H1 (cell line): ENCODE data around the gene RNF5. TPM values are rescaled to one million over a fixed set of nuclear protein-coding genes. Genes with fewer than 3 reads are reported as not detected.

ENCODE experiments used
- CTCF ChIA-PET: fragments of 300-600 bp; sonication (Branson Sonifier 250); formaldehyde crosslinking; loops from one replicate; lab custom pipeline; 2021; ENCODE audit not compliant: partially characterized antibody; lab: Charles Lee
- POLR2A ChIA-PET: fragments of 300-600 bp; sonication (Branson Sonifier 250); formaldehyde crosslinking; loops from one replicate; lab custom pipeline; 2021; ENCODE audit warnings: inconsistent platforms; ENCODE audit not compliant: partially characterized antibody; lab: Charles Lee
- DNase-seq, 2 experiments: peaks; one replicate each; pipeline versions ENCODE4 v3.0.0 to v3.0.0-alpha.2; 2010 to 2022; ENCODE audit warnings: low spot score in 2 of 2, low read depth in 1 of 2, mixed read lengths in 1 of 2
- FAIRE-seq: peaks from 2 replicates; lab custom pipeline; 2011; peaks lifted over from hg19 to GRCh38; lab: Jason Lieb, UNC
- H2AFZ ChIP-seq: 2 replicates; pipeline ENCODE4 v1.8.1; 2012; ENCODE audit warnings: low read length, inconsistent platforms
- H2AK5ac ChIP-seq: 2 replicates; pipeline ENCODE4 v1.6.1; 2013; ENCODE audit warnings: low read depth, low read length
- H2BK120ac ChIP-seq: replicated peaks from 2 replicates; pipeline ENCODE3; 2013; ENCODE audit warnings: low read depth, low read length, inconsistent platforms
- H2BK12ac ChIP-seq: 2 replicates; pipeline ENCODE4 v1.6.1; 2013; ENCODE audit warnings: low read depth, low read length
- H2BK15ac ChIP-seq: 2 replicates; pipeline ENCODE4 v1.6.1; 2013; ENCODE audit warnings: low read length
- H2BK20ac ChIP-seq: 2 replicates; pipeline ENCODE4 v1.6.1; 2013; ENCODE audit warnings: low read length
- H2BK5ac ChIP-seq: 2 replicates; pipeline ENCODE4 v1.6.1; 2013; ENCODE audit warnings: low read depth, low read length
- H3K14ac ChIP-seq: 2 replicates; pipeline ENCODE4 v1.6.1; 2013; ENCODE audit warnings: inconsistent platforms; ENCODE audit not compliant: insufficient read length
- H3K18ac ChIP-seq: 2 replicates; pipeline ENCODE4 v1.6.1; 2013; ENCODE audit warnings: low read length; ENCODE audit errors: extremely low read depth
- H3K23ac ChIP-seq: 2 replicates; pipeline ENCODE4 v1.6.1; 2013; ENCODE audit warnings: inconsistent platforms; ENCODE audit not compliant: insufficient read length
- H3K23me2 ChIP-seq: 2 replicates; pipeline ENCODE4 v1.6.1; 2013; ENCODE audit warnings: low read depth, low read length
- H3K27ac ChIP-seq: 2 replicates; pipeline ENCODE4 v1.6.1; 2011; ENCODE audit warnings: low read depth, low read length, inconsistent platforms
- H3K27me3 ChIP-seq, 4 experiments: replicated peaks in 1 of 4; 1 replicate in 1 of 4; 2 replicates in 3 of 4; pipeline versions ENCODE4 v1.6.1 to v1.8.1; 2011 to 2013; ENCODE audit warnings: low read length in 3 of 4, mild to moderate bottlenecking in 3 of 4, inconsistent platforms in 2 of 4, mixed read lengths in 2 of 4, moderate library complexity in 1 of 4; ENCODE audit not compliant: control insufficient read depth in 3 of 4, insufficient read depth in 3 of 4; ENCODE audit errors: extremely low read depth in 1 of 4
- H3K36me3 ChIP-seq, 4 experiments: 2 replicates each; pipeline versions ENCODE4 v1.6.1 to v1.8.1; 2011 to 2013; ENCODE audit warnings: mild to moderate bottlenecking in 4 of 4, low read length in 3 of 4, moderate library complexity in 2 of 4, control low read depth in 1 of 4, inconsistent platforms in 1 of 4; ENCODE audit not compliant: insufficient read depth in 4 of 4, control insufficient read depth in 2 of 4
- H3K4ac ChIP-seq: replicated peaks from 2 replicates; pipeline ENCODE3; 2013; ENCODE audit warnings: low read length, low read depth, mixed read lengths, inconsistent platforms; ENCODE audit not compliant: insufficient read length
- H3K4me1 ChIP-seq, 4 experiments: replicated peaks in 1 of 4; 1 replicate in 1 of 4; 2 replicates in 3 of 4; pipeline versions ENCODE4 v1.6.1 to v1.8.1; 2011 to 2013; ENCODE audit warnings: low read length in 3 of 4, inconsistent platforms in 2 of 4, mixed read lengths in 1 of 4; ENCODE audit not compliant: insufficient read depth in 4 of 4, control insufficient read depth in 3 of 4
- H3K4me2 ChIP-seq, 2 experiments: 2 replicates each; pipeline versions ENCODE4 v1.6.1 to v1.8.1; 2011 to 2013; ENCODE audit warnings: low read depth in 2 of 2, low read length in 2 of 2, control low read depth in 1 of 2, inconsistent platforms in 1 of 2, mild to moderate bottlenecking in 1 of 2; ENCODE audit not compliant: insufficient read depth in 1 of 2
- H3K4me3 ChIP-seq, 4 experiments: fragments of 200-600, 300-600 bp in 1 of 4; sonication (generic), shearing (Covaris generic), sonication (Bioruptor Twin) in 1 of 4; 2 replicates each; pipeline versions ENCODE4 v1.5.1 to v1.8.1; 2011 to 2016; ENCODE audit warnings: low read length in 4 of 4, low read depth in 3 of 4, control low read depth in 2 of 4, inconsistent platforms in 2 of 4, mild to moderate bottlenecking in 2 of 4, mixed read lengths in 1 of 4, moderate library complexity in 1 of 4; ENCODE audit not compliant: insufficient read depth in 2 of 4; ENCODE audit errors: extremely low read depth in 1 of 4
- H3K56ac ChIP-seq: replicated peaks from 2 replicates; pipeline ENCODE3; 2013; ENCODE audit warnings: low read depth, mild to moderate bottlenecking, mixed read lengths, low read length, inconsistent platforms; ENCODE audit not compliant: insufficient read length
- H3K79me1 ChIP-seq: 2 replicates; pipeline ENCODE4 v1.6.1; 2013; ENCODE audit warnings: low read depth, low read length, control low read depth
- H3K79me2 ChIP-seq, 2 experiments: 2 replicates each; pipeline versions ENCODE4 v1.6.1 to v1.8.1; 2012 to 2013; ENCODE audit warnings: low read length in 2 of 2, mild to moderate bottlenecking in 2 of 2, inconsistent platforms in 1 of 2; ENCODE audit not compliant: insufficient read depth in 2 of 2, control insufficient read depth in 1 of 2
- H3K9ac ChIP-seq, 4 experiments: replicated peaks in 1 of 4; 1 replicate in 1 of 4; 2 replicates in 3 of 4; pipeline versions ENCODE4 v1.6.1 to v1.8.1; 2011 to 2013; ENCODE audit warnings: low read depth in 3 of 4, low read length in 3 of 4, control low read depth in 2 of 4, mild to moderate bottlenecking in 2 of 4, moderate library complexity in 2 of 4, inconsistent platforms in 1 of 4; ENCODE audit errors: extremely low read depth in 1 of 4
- H3K9me3 ChIP-seq, 2 experiments: 2 replicates each; pipeline versions ENCODE4 v1.6.1 to v1.8.1; 2012 to 2013; ENCODE audit warnings: mild to moderate bottlenecking in 2 of 2, moderate library complexity in 2 of 2, control low read depth in 1 of 2, inconsistent platforms in 1 of 2, low read depth in 1 of 2, low read length in 1 of 2, mixed read lengths in 1 of 2; ENCODE audit not compliant: insufficient read depth in 2 of 2
- H4K20me1 ChIP-seq, 2 experiments: replicated peaks in 1 of 2; 2 replicates each; pipeline versions ENCODE3 to v1.8.1; 2011 to 2013; ENCODE audit warnings: inconsistent platforms in 2 of 2, low read length in 2 of 2, mild to moderate bottlenecking in 1 of 2; ENCODE audit not compliant: insufficient read depth in 2 of 2, control insufficient read depth in 1 of 2
- H4K5ac ChIP-seq: 2 replicates; pipeline ENCODE4 v1.6.1; 2013; ENCODE audit warnings: low read length, low read depth, mixed read lengths, inconsistent platforms; ENCODE audit not compliant: insufficient read length
- H4K8ac ChIP-seq: 2 replicates; pipeline ENCODE4 v1.8.0; 2013; ENCODE audit warnings: mild to moderate bottlenecking, moderate library complexity, low read length, inconsistent platforms; ENCODE audit not compliant: insufficient read depth; ENCODE audit errors: extremely low read depth
- H4K91ac ChIP-seq: replicated peaks from 2 replicates; pipeline ENCODE3; 2013; ENCODE audit warnings: low read length, mixed read lengths, inconsistent platforms; ENCODE audit not compliant: insufficient read length
- SIRT6 ChIP-seq: IDR thresholded peaks from one replicate; pipeline ENCODE4 v1.7.1; 2012; ENCODE audit warnings: low read length, inconsistent platforms
- WGBS, 2 experiments: shearing (Covaris generic) in 1 of 2; methylation state at CpG; one replicate each; pipeline versions ENCODE4 v1.1.6 to v1.1.7; 2013 to 2015; ENCODE audit warnings: low lambda C conversion rate in 2 of 2, mixed read lengths in 2 of 2, inconsistent platforms in 1 of 2, low coverage in 1 of 2, missing lambda C conversion rate in 1 of 2; ENCODE audit not compliant: insufficient replicate concordance in 2 of 2, insufficient coverage in 1 of 2, insufficient read length in 1 of 2; ENCODE audit errors: extremely low coverage in 1 of 2, missing lambda C conversion rate in 1 of 2; 5-methylcytosine and 5-hydroxymethylcytosine counted together
- polyA plus RNA-seq, 7 experiments: library from polyadenylated mRNA; depleted of rRNA in 3 of 7; stranded (reverse) in 5 of 7; unstranded in 2 of 7; fragments of >200 nt in 5 of 7; fragments of 200-250 nt in 2 of 7; gene quantifications; 1 replicate in 5 of 7; 2 replicates in 1 of 7; 4 replicates in 1 of 7; pipeline versions ENCODE4 v1.2.1 to v1.2.3, GENCODE V29; 2011 to 2013; ENCODE audit warnings: missing spikeins in 2 of 7, mixed read lengths in 2 of 7
- total RNA-seq: library from RNA; stranded (reverse); fragmentation: NEBNext Ultra II Directional; extraction: Animal tissue kit (Norgen Biotek cat#: 25700); gene quantifications from 2 replicates; pipeline ENCODE4 v1.2.1, GENCODE V29; 2021
- TF ChIP-seq, protein P1 (sequence below): IDR thresholded peaks from 2 replicates; pipeline ENCODE4 v1.6.1; 2012; ENCODE audit warnings: low read length, inconsistent platforms
- TF ChIP-seq, protein P2 (sequence below), 3 experiments: IDR thresholded peaks; 1 replicate in 2 of 3; 2 replicates in 1 of 3; pipeline versions ENCODE4 v1.5.1 to v1.6.1; 2011; ENCODE audit warnings: low read length in 3 of 3, mild to moderate bottlenecking in 3 of 3, inconsistent platforms in 2 of 3, low read depth in 1 of 3, moderate library complexity in 1 of 3; ENCODE audit not compliant: insufficient read depth in 1 of 3; ENCODE audit errors: control extremely low read depth in 1 of 3

Gene RNF5
- total and polyA plus RNA-seq, 2 of the 8 experiments (the other 6 are each of a cell fraction or from before 2014, with no cell fraction given), result 90.0 to 158 TPM

DNA sequence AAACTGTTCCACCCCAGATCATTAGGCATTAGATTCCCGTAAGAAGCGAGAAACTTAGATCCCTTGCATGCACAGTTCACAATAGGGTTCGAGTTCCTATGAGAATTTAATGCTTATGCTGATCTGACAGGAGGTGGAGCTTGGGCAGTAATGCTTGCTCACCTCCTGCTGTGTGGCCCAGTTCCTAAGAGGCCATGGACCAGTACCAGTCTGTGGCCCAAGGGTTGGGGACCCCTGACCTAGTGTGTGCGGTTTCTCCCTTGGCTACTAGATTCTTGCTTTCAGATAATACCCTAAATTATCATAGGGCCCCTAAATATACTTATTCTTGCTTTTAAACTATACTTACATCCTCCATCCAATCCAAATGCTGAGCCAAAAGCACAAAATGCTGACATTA lies 16.2 kb downstream of the RNF5 start:
- Histone ChIP-seq H3K4me1 (peaks cover 8 to 42% (median 24%) of the 10 kb centered on the region in 4 experiments), H3K9ac (no peak overlapping the region), H3K23ac (no peak overlapping the region), H3K79me2 (peaks cover 0 to 2% of the 10 kb centered on the region in 2 experiments; a peak in 2 of 4 replicates), H3K9me3 (no peaks in the 10 kb centered on the region), H2BK120ac (no peak overlapping the region), H3K56ac (no peak overlapping the region), H2AFZ (no peak overlapping the region), H2BK12ac (no peak overlapping the region), H2AK5ac (no peak overlapping the region), H4K5ac (no peak overlapping the region), H4K91ac (no peak overlapping the region), H3K4ac (no peak overlapping the region), H3K79me1 (no peaks in the 10 kb centered on the region; the same call in 1 of the 2 replicates), H4K20me1 (no peaks in the 10 kb centered on the region), H3K18ac (no peak overlapping the region), H3K27me3 (no peaks in the 10 kb centered on the region), H2BK20ac (no peak overlapping the region), H3K36me3 (no peaks in the 10 kb centered on the region), H3K4me2 (peak overlapping the region; percentile 77 to 89; a peak in 2 of 4 replicates), H2BK5ac (no peak overlapping the region), H3K23me2 (peaks cover 7% of the 10 kb centered on the region; the same call in 1 of the 2 replicates), H3K14ac (no peak overlapping the region), H2BK15ac (no peak overlapping the region), H3K27ac (no peak overlapping the region), H4K8ac (no peak overlapping the region), H3K4me3 (peak overlapping the region in 3 of 4 experiments; percentile 55 to 61 (median 60); a peak in 4 of 8 replicates)
- DNase-seq, result no peak
- FAIRE-seq, result no peak
- no peak for TF ChIP-seq SIRT6
- TF ChIP-seq, protein P1, sequence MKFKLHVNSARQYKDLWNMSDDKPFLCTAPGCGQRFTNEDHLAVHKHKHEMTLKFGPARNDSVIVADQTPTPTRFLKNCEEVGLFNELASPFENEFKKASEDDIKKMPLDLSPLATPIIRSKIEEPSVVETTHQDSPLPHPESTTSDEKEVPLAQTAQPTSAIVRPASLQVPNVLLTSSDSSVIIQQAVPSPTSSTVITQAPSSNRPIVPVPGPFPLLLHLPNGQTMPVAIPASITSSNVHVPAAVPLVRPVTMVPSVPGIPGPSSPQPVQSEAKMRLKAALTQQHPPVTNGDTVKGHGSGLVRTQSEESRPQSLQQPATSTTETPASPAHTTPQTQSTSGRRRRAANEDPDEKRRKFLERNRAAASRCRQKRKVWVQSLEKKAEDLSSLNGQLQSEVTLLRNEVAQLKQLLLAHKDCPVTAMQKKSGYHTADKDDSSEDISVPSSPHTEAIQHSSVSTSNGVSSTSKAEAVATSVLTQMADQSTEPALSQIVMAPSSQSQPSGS, result 0 out of 2 replicates have a peak, but pooled peaks have one; percentile 8
- TF ChIP-seq, protein P2, sequence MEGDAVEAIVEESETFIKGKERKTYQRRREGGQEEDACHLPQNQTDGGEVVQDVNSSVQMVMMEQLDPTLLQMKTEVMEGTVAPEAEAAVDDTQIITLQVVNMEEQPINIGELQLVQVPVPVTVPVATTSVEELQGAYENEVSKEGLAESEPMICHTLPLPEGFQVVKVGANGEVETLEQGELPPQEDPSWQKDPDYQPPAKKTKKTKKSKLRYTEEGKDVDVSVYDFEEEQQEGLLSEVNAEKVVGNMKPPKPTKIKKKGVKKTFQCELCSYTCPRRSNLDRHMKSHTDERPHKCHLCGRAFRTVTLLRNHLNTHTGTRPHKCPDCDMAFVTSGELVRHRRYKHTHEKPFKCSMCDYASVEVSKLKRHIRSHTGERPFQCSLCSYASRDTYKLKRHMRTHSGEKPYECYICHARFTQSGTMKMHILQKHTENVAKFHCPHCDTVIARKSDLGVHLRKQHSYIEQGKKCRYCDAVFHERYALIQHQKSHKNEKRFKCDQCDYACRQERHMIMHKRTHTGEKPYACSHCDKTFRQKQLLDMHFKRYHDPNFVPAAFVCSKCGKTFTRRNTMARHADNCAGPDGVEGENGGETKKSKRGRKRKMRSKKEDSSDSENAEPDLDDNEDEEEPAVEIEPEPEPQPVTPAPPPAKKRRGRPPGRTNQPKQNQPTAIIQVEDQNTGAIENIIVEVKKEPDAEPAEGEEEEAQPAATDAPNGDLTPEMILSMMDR (IDR thresholded peaks at IDR 0.05; ENCODE audit: control extremely low read depth in 1 of 3, insufficient read depth in 1 of 3, low read depth in 1 of 3, low read length in 3 of 3), result no peak
- ChIA-PET POLR2A (interaction anchor here (1.4 to 13.3 kb wide), 6 partner anchors 15 to 777 kb away, joined by 4 to 194 read pairs (median 9); partner anchors contain the start of genes AGPAT1, ATF6B, FKBPL and PRRT1), CTCF (interaction anchor here (1.3 kb wide), 2 partner anchors 24 to 46 kb away, joined by 3 to 4 read pairs; no protein-coding TSS in a partner anchor)
- 90% methylated on average over 4 of the region's 4 CpGs; no CpG with 5 or more reads in 1 of the 2 experiments for WGBS, 2 experiments
